Mononuclear cell (primary cell): ENCODE measurements around the gene BCL11B. TPM values are rescaled to one million over a fixed set of nuclear protein-coding genes. Genes with fewer than 3 reads are reported as not detected.

ENCODE experiments used
- H3K27me3 ChIP-seq: 2 replicates; pipeline ENCODE4 v1.6.0; 2011; ENCODE audit warnings: low read length, control low read depth; ENCODE audit not compliant: insufficient read depth
- H3K4me1 ChIP-seq: 2 replicates; pipeline ENCODE4 v1.5.1; 2011; ENCODE audit warnings: mild to moderate bottlenecking, low read length, control low read depth; ENCODE audit not compliant: insufficient read depth
- H3K4me3 ChIP-seq: 2 replicates; pipeline ENCODE4 v1.5.1; 2011; ENCODE audit warnings: mild to moderate bottlenecking, low read length, moderate library complexity
- H3K9me3 ChIP-seq: 2 replicates; pipeline ENCODE4 v1.5.1; 2011; ENCODE audit warnings: low read depth, mild to moderate bottlenecking, control low read depth, low read length
- total RNA-seq: library from RNA; depleted of rRNA; stranded (reverse); fragments of >200 nt; gene quantifications from one replicate; pipeline ENCODE4 v1.2.3, GENCODE V29; 2012

BCL11B gene
- total RNA-seq, 1 donor: 101 TPM

- H3K4me3 ChIP-seq: no peak overlapping the region
- H3K27me3 ChIP-seq: no peaks in the 10 kb centered on the region
- H3K9me3 ChIP-seq: no peaks in the 10 kb centered on the region
- H3K4me1 ChIP-seq: peaks cover 84% of the 10 kb centered on the region
These were observed 16.1 kb downstream of the BCL11B start for GRCh38 chr14:99255621-99256482.

GRCh38 chr14:99254328-99255009 is 17.5 kb downstream of the BCL11B start:
- Histone ChIP-seq H3K4me1 (peaks cover 85% of the 10 kb centered on the region), H3K27me3 (no peaks in the 10 kb centered on the region), H3K4me3 (no peak overlapping the region), H3K9me3 (no peaks in the 10 kb centered on the region)

- Histone ChIP-seq H3K4me3 (no peak overlapping the region), H3K9me3 (no peaks in the 10 kb centered on the region), H3K4me1 (peaks cover 88% of the 10 kb centered on the region), H3K27me3 (no peaks in the 10 kb centered on the region)
These were observed 18.1 kb downstream of the BCL11B start for GRCh38 chr14:99253890-99254289.

- no peaks in the 10 kb centered on the region for H3K9me3 ChIP-seq
- no peak overlapping the region for H3K4me3 ChIP-seq
- H3K4me1 ChIP-seq: peaks cover 86% of the 10 kb centered on the region
- no peaks in the 10 kb centered on the region for H3K27me3 ChIP-seq
These were observed 18.8 kb downstream of the BCL11B start for GRCh38 chr14:99252940-99253868.

- Histone ChIP-seq H3K9me3 (no peaks in the 10 kb centered on the region), H3K4me1 (peaks cover 86% of the 10 kb centered on the region), H3K27me3 (peaks cover under 1% of the 10 kb centered on the region), H3K4me3 (no peak overlapping the region)
These were observed 19.5 kb downstream of the BCL11B start for GRCh38 chr14:99252443-99252939.

- Histone ChIP-seq H3K4me3 (no peak overlapping the region), H3K4me1 (peaks cover 86% of the 10 kb centered on the region), H3K9me3 (no peaks in the 10 kb centered on the region), H3K27me3 (peaks cover 8% of the 10 kb centered on the region)
These were observed 20.3 kb downstream of the BCL11B start for GRCh38 chr14:99251721-99252120.

- H3K4me1 ChIP-seq: peaks cover 81% of the 10 kb centered on the region
- peaks cover 8% of the 10 kb centered on the region for H3K27me3 ChIP-seq
- no peak overlapping the region for H3K4me3 ChIP-seq
- no peaks in the 10 kb centered on the region for H3K9me3 ChIP-seq
These were observed 21.3 kb downstream of the BCL11B start for GRCh38 chr14:99250636-99251208.

GRCh38 chr14:99249389-99249788 is 22.6 kb downstream of the BCL11B start:
- H3K9me3 ChIP-seq: no peaks in the 10 kb centered on the region
- no peak overlapping the region for H3K4me3 ChIP-seq
- H3K27me3 ChIP-seq: peaks cover 12% of the 10 kb centered on the region
- peaks cover 81% of the 10 kb centered on the region for H3K4me1 ChIP-seq

GRCh38 chr14:99248761-99249171 is 23.2 kb downstream of the BCL11B start:
- peaks cover 12% of the 10 kb centered on the region for H3K27me3 ChIP-seq
- no peak overlapping the region for H3K4me3 ChIP-seq
- H3K9me3 ChIP-seq: no peaks in the 10 kb centered on the region
- peaks cover 77% of the 10 kb centered on the region for H3K4me1 ChIP-seq

GRCh38 chr14:99247772-99248171 is 24.2 kb downstream of the BCL11B start:
- peaks cover 12% of the 10 kb centered on the region for H3K27me3 ChIP-seq
- no peaks in the 10 kb centered on the region for H3K9me3 ChIP-seq
- H3K4me1 ChIP-seq: peaks cover 77% of the 10 kb centered on the region
- no peak overlapping the region for H3K4me3 ChIP-seq

- Histone ChIP-seq H3K27me3 (peaks cover 12% of the 10 kb centered on the region), H3K9me3 (no peaks in the 10 kb centered on the region), H3K4me1 (peaks cover 77% of the 10 kb centered on the region), H3K4me3 (no peak overlapping the region)
These were observed 24.8 kb downstream of the BCL11B start for GRCh38 chr14:99247101-99247729.

- H3K4me3 ChIP-seq: peak overlapping the region; percentile 13
These were observed 25.4 kb downstream of the BCL11B start for GRCh38 chr14:99246536-99247097.

GRCh38 chr14:99245564-99246511 is 26.2 kb downstream of the BCL11B start:
- Histone ChIP-seq H3K4me3 (peak overlapping the region; percentile 13), H3K4me1 (peaks cover 76% of the 10 kb centered on the region), H3K27me3 (peaks cover 12% of the 10 kb centered on the region), H3K9me3 (no peaks in the 10 kb centered on the region)

More at GRCh38 chr14:99246536-99247097, 25.4 kb downstream of the BCL11B start:
- Histone ChIP-seq H3K9me3 (no peaks in the 10 kb centered on the region), H3K4me1 (peaks cover 78% of the 10 kb centered on the region), H3K27me3 (peaks cover 12% of the 10 kb centered on the region)
